ENCODE results near the gene BCAS3.
"Not testable (repeated sequence)": the region's sequence is repeated elsewhere in the genome, so short reads cannot be mapped to it uniquely, and the experiment has no call there.

- TF ChIP-seq TAF1 (IDR thresholded peaks at IDR 0.05; ENCODE audit: borderline replicate concordance, low read depth, low read length); POLR2A (IDR thresholded peaks at IDR 0.05; ENCODE audit: low read depth, low read length): not testable (repeated sequence)
Observed at GRCh38 chr17:61429831-61430230, 752.2 kb downstream of the BCAS3 start.
